Fibroblast of lung (primary cell): ENCODE measurements around the gene SMPD3. TPM values are rescaled to one million over a fixed set of nuclear protein-coding genes. Genes with fewer than 3 reads are reported as not detected.

ENCODE experiments used
- DNase-seq, 2 donors: peaks; one replicate each; pipeline versions ENCODE4 v3.0.0 to v3.0.0-alpha.2; 2010; ENCODE audit warnings: low read depth in 2 of 2
- H2AFZ ChIP-seq: 2 replicates; pipeline ENCODE4 v1.5.1; 2012; ENCODE audit warnings: low read length, control low read depth, inconsistent platforms
- H3K27ac ChIP-seq: 2 replicates; pipeline ENCODE4 v1.5.1; 2011; ENCODE audit warnings: low read length, control low read depth; ENCODE audit not compliant: insufficient read depth
- H3K27me3 ChIP-seq: 2 replicates; pipeline ENCODE4 v1.5.1; 2011; ENCODE audit warnings: mild to moderate bottlenecking, low read length; ENCODE audit not compliant: control insufficient read depth, insufficient read depth
- H3K36me3 ChIP-seq: 2 replicates; pipeline ENCODE4 v1.5.1; 2011; ENCODE audit warnings: low read length; ENCODE audit not compliant: control insufficient read depth, insufficient read depth
- H3K4me1 ChIP-seq: 2 replicates; pipeline ENCODE4 v1.5.1; 2011; ENCODE audit warnings: low read length; ENCODE audit not compliant: control insufficient read depth, insufficient read depth; ENCODE audit errors: extremely low read depth
- H3K4me2 ChIP-seq: 2 replicates; pipeline ENCODE4 v1.5.1; 2011; ENCODE audit warnings: low read length, control low read depth; ENCODE audit not compliant: insufficient read depth; ENCODE audit errors: extremely low read depth
- H3K4me3 ChIP-seq, 4 experiments: fragments of 200-600 bp in 1 of 4; sonication (generic) in 1 of 4; replicated peaks in 1 of 4; 2 replicates each; pipeline ENCODE4 v1.5.1; 2011 to 2016; ENCODE audit warnings: low read length in 4 of 4, low read depth in 3 of 4, mild to moderate bottlenecking in 3 of 4, control low read depth in 2 of 4, inconsistent platforms in 1 of 4, mixed read lengths in 1 of 4; ENCODE audit not compliant: insufficient read depth in 1 of 4; ENCODE audit errors: control extremely low read depth in 1 of 4
- H3K79me2 ChIP-seq: 2 replicates; pipeline ENCODE4 v1.5.1; 2012; ENCODE audit warnings: mild to moderate bottlenecking, low read length, inconsistent platforms; ENCODE audit not compliant: control insufficient read depth, insufficient read depth
- H3K9ac ChIP-seq: 2 replicates; pipeline ENCODE4 v1.5.1; 2011; ENCODE audit warnings: mild to moderate bottlenecking, low read length, control low read depth; ENCODE audit not compliant: insufficient read depth
- H3K9me3 ChIP-seq: 2 replicates; pipeline ENCODE4 v1.5.1; 2012; ENCODE audit warnings: low read depth, low read length; ENCODE audit not compliant: control insufficient read depth, insufficient read depth
- H4K20me1 ChIP-seq: 2 replicates; pipeline ENCODE4 v1.5.1; 2011; ENCODE audit warnings: low read length; ENCODE audit not compliant: control insufficient read depth, insufficient read depth; ENCODE audit errors: extremely low read depth
- EZH2 ChIP-seq: IDR thresholded peaks from 2 replicates; pipeline ENCODE4 v1.5.1; 2012; ENCODE audit warnings: low read length, control low read depth, mild to moderate bottlenecking; ENCODE audit errors: missing control alignments
- polyA plus RNA-seq, 2 donors: library from polyadenylated mRNA; depleted of rRNA in 1 of 2; stranded (reverse) in 1 of 2; unstranded in 1 of 2; fragments of >200 nt; gene quantifications; 2 replicates each; pipeline ENCODE4 v1.2.1, GENCODE V29; 2011 to 2012; ENCODE audit warnings: missing spikeins in 1 of 2
- total RNA-seq: library from RNA; depleted of rRNA; stranded (reverse); fragments of >200 nt; gene quantifications from 2 replicates; pipeline ENCODE4 v1.2.1, GENCODE V29; 2014
- TF ChIP-seq, protein P1 (sequence below), 2 donors: IDR thresholded peaks in 1 of 2; conservative IDR thresholded peaks in 1 of 2; 1 replicate in 1 of 2; 2 replicates in 1 of 2; pipeline ENCODE4 v1.5.1; 2011 to 2012; ENCODE audit warnings: low read length in 2 of 2, control low read depth in 1 of 2, inconsistent platforms in 1 of 2, low read depth in 1 of 2, mild to moderate bottlenecking in 1 of 2

SMPD3 gene
- total and polyA plus RNA-seq, 2 donors (not counting 1 experiment from before 2014, with no cell fraction given): under 0.01 to 0.08 TPM

DNA sequence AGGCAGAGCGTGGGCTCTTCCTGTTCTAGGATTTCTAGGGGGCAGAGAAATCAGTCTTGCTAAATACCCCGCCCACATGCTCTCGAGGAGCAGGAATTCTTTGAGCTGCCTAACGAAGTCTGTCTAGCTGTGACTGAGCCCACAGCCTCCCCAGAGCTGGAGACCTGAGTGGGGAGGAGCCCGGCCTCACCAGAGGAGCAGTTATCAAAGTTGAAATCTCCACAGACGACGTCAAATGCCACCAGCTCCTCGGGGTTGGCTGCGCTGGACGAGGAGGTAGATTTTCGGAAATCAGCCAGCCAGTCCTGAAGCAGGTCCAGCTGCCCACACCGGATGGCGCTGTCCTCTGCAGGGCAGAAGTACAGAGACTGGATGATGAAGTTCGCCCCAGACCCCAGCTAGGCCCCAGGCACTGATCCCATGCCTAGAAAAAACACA lies 83.7 kb downstream of the SMPD3 start:
- Histone ChIP-seq H4K20me1 (no peaks in the 10 kb centered on the region), H3K4me3 (no peak overlapping the region)

DNA sequence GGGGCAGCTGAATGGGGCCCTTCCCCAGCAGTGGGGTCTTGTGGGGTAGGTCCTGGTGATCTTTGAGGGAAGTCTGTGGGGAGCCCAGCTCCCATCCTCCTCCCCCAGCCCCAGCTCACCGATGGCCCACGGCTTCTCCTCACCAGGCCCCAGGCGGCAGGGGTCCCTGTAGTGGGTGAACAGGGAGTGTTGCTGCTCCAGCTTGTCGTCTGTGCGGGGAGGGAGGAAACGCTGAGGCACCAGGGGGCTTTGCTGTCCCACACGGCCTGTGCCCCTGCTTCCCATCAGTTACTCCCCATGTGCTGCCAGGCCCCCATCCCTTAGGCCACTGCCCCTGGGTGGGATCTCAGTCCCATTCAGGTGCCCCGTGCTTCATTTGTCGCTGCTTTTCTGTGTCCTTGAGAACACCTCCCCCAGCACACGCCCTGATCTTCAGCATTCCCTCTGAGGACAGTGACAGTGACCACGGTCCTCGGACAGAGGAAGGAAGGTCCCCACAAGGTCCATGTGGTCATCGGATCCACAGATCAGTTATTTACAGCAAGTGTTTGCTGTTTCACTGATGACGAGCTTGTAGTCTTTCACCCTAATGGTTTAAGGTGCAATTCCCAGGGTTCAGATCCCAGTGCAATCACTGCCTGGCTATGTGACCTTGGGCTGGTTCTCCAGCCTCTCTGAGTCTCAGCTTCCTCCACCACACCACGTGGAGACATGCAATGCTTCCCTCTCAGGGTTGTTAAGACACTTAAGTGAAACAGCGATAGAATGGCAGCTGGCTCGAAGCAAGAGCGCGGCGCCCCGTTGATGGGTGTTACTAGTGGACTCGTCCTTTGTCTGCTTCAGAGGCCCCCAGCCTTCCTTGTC lies 84.4 kb downstream of the SMPD3 start:
- H3K9ac ChIP-seq: no peak overlapping the region
- TF ChIP-seq EZH2: no peak
- TF ChIP-seq, protein P1, sequence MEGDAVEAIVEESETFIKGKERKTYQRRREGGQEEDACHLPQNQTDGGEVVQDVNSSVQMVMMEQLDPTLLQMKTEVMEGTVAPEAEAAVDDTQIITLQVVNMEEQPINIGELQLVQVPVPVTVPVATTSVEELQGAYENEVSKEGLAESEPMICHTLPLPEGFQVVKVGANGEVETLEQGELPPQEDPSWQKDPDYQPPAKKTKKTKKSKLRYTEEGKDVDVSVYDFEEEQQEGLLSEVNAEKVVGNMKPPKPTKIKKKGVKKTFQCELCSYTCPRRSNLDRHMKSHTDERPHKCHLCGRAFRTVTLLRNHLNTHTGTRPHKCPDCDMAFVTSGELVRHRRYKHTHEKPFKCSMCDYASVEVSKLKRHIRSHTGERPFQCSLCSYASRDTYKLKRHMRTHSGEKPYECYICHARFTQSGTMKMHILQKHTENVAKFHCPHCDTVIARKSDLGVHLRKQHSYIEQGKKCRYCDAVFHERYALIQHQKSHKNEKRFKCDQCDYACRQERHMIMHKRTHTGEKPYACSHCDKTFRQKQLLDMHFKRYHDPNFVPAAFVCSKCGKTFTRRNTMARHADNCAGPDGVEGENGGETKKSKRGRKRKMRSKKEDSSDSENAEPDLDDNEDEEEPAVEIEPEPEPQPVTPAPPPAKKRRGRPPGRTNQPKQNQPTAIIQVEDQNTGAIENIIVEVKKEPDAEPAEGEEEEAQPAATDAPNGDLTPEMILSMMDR (conservative IDR thresholded peaks at IDR 0.05 in 1 of 2, IDR thresholded peaks at IDR 0.05 in 1 of 2; ENCODE audit: low read depth in 1 of 2, low read length in 2 of 2): no peak
- H2AFZ ChIP-seq: no peak overlapping the region
- no peak overlapping the region for H3K4me2 ChIP-seq
- no peaks in the 10 kb centered on the region for H3K36me3 ChIP-seq
- no peak overlapping the region for H3K27ac ChIP-seq
- no peaks in the 10 kb centered on the region for H3K79me2 ChIP-seq
- H3K27me3 ChIP-seq: peaks cover 2% of the 10 kb centered on the region
- no peaks in the 10 kb centered on the region for H3K4me1 ChIP-seq
- H4K20me1 ChIP-seq: no peaks in the 10 kb centered on the region
- DNase-seq: peak in 1 of 2 donors; percentile 16
- H3K4me3 ChIP-seq: no peak overlapping the region
- no peaks in the 10 kb centered on the region for H3K9me3 ChIP-seq

More for the DNA sequence above, 83.7 kb downstream of the SMPD3 start:
- Histone ChIP-seq H3K4me1 (no peaks in the 10 kb centered on the region), H3K79me2 (no peaks in the 10 kb centered on the region), H3K4me2 (no peak overlapping the region), H3K27me3 (peaks cover 2% of the 10 kb centered on the region), H3K9me3 (no peaks in the 10 kb centered on the region), H3K36me3 (no peaks in the 10 kb centered on the region), H2AFZ (no peak overlapping the region), H3K27ac (no peak overlapping the region), H3K9ac (no peak overlapping the region)
- TF ChIP-seq, protein P1 (conservative IDR thresholded peaks at IDR 0.05 in 1 of 2, IDR thresholded peaks at IDR 0.05 in 1 of 2; ENCODE audit: low read depth in 1 of 2, low read length in 2 of 2): no peak
- TF ChIP-seq EZH2: no peak
- peak in 1 of 2 donors; percentile 23 for DNase-seq

DNA sequence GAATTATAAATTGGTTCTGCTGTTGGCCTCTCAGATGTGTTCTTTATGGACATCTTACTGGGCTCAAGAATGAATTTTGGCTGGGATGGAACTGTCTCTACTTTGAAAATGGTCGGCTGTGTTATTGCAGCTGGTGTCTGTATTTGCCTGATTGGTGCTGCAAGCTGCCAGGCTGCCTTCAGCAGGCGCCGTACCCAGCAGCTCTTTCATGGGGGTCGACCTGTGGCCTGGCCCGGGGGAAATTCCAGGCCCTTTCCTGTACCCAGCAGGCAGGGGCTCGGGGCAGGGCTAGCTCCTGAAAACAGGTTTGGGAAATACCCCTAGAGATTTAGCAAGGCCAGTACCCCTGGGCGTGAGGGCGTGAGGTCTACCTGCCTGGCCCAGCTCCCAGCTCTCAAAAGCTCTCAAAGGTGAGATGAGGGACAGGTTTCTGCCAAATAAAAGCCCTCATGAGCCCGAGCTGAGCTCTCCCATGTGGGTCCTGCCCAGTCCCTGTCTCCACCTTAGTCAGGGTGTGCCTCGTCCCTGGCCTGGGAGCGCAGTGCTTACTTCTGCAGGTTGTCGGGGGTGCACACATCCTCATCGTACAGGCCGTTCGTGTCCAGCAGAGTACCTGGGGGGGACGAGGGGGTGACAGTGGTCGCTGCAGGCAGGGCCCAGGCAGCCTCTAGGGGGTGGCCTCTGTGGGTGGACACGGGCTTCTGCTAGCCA lies 85.2 kb downstream of the SMPD3 start:
- DNase-seq: no peak
- no peak overlapping the region for H3K9ac ChIP-seq
- H2AFZ ChIP-seq: no peak overlapping the region
- H4K20me1 ChIP-seq: no peaks in the 10 kb centered on the region
- no peak overlapping the region for H3K27ac ChIP-seq
- no peaks in the 10 kb centered on the region for H3K9me3 ChIP-seq
- TF ChIP-seq, protein P1 (conservative IDR thresholded peaks at IDR 0.05 in 1 of 2, IDR thresholded peaks at IDR 0.05 in 1 of 2; ENCODE audit: low read depth in 1 of 2, low read length in 2 of 2): no peak
- TF ChIP-seq EZH2: no peak
- H3K79me2 ChIP-seq: no peaks in the 10 kb centered on the region
- H3K36me3 ChIP-seq: no peaks in the 10 kb centered on the region
- no peak overlapping the region for H3K4me3 ChIP-seq
- H3K4me1 ChIP-seq: no peaks in the 10 kb centered on the region
- H3K27me3 ChIP-seq: peaks cover 2% of the 10 kb centered on the region
- no peak overlapping the region for H3K4me2 ChIP-seq
